ENCODE results near the gene GADD45B. TPM values are rescaled to one million over a fixed set of nuclear protein-coding genes. Genes with fewer than 3 reads are reported as not detected.

The GADD45B gene
- total RNA-seq, 1 experiment from 2014 or later: 23.8 TPM

DNA sequence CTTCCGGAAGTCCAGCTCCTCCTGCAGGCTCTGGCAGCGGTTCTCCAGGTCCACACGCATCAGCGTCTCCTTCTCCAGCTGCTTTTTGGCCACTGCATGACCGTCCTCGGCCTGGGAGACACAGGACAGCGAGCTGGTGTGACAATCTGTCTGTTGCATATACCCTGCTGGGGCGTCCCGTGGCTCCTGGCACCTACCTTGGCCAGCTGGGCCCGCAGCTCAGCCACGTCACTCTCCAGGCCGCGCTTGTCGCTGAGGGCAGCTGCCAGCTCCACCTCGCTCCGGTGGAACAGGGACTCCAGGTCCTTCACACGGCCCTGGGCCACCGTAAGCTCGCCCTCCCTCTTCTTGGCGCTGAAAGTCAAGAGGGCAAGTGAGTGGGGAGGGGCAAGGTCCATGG lies 37.7 kb upstream of the GADD45B start:
- peaks cover 49% of the 10 kb centered on the region for H3K36me3 Mint-ChIP-seq (ENCODE audit: insufficient read depth, unreplicated experiment)
- no peak overlapping the region for H3K4me3 ChIP-seq (ENCODE audit: low read depth, low read length)
- DNase-seq: no peak
- no peak overlapping the region for H3K27ac Mint-ChIP-seq (ENCODE audit: unreplicated experiment)
- no peaks in the 10 kb centered on the region for H3K4me1 ChIP-seq
- H3K4me1 Mint-ChIP-seq (ENCODE audit: low read depth, unreplicated experiment): no peaks in the 10 kb centered on the region
- no peaks in the 10 kb centered on the region for H3K9me3 Mint-ChIP-seq (ENCODE audit: unreplicated experiment)
- intact Hi-C loops (cut with micrococcal nuclease; ENCODE audit: unreplicated experiment): no loop called here
- BruUV-seq (replicated peaks): no TSS peak
- H3K9me3 ChIP-seq: no peaks in the 10 kb centered on the region
- H3K27me3 Mint-ChIP-seq (ENCODE audit: insufficient read depth, unreplicated experiment): no peaks in the 10 kb centered on the region
- H3K4me3 Mint-ChIP-seq (ENCODE audit: unreplicated experiment): no peak overlapping the region
- no peaks in the 10 kb centered on the region for H3K36me3 ChIP-seq (ENCODE audit: control insufficient read depth, insufficient read depth, low read length)
- H3K27me3 ChIP-seq (replicated peaks; ENCODE audit: control insufficient read depth, insufficient read depth, low read length): no peaks in the 10 kb centered on the region
- CTCF ChIA-PET: interaction anchor here (0.6 to 0.9 kb wide), 2 partner anchors 10 to 486 kb away, joined by 4 read pairs; no protein-coding TSS in a partner anchor
- TF ChIP-seq, protein P1, sequence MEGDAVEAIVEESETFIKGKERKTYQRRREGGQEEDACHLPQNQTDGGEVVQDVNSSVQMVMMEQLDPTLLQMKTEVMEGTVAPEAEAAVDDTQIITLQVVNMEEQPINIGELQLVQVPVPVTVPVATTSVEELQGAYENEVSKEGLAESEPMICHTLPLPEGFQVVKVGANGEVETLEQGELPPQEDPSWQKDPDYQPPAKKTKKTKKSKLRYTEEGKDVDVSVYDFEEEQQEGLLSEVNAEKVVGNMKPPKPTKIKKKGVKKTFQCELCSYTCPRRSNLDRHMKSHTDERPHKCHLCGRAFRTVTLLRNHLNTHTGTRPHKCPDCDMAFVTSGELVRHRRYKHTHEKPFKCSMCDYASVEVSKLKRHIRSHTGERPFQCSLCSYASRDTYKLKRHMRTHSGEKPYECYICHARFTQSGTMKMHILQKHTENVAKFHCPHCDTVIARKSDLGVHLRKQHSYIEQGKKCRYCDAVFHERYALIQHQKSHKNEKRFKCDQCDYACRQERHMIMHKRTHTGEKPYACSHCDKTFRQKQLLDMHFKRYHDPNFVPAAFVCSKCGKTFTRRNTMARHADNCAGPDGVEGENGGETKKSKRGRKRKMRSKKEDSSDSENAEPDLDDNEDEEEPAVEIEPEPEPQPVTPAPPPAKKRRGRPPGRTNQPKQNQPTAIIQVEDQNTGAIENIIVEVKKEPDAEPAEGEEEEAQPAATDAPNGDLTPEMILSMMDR (IDR thresholded peaks at IDR 0.05; ENCODE audit: insufficient read depth in 1 of 2, low read depth in 1 of 2, low read length in 1 of 2, severe bottlenecking in 1 of 2, unreplicated experiment in 1 of 2): no peak
- POLR2A ChIA-PET: no interaction called here

DNA sequence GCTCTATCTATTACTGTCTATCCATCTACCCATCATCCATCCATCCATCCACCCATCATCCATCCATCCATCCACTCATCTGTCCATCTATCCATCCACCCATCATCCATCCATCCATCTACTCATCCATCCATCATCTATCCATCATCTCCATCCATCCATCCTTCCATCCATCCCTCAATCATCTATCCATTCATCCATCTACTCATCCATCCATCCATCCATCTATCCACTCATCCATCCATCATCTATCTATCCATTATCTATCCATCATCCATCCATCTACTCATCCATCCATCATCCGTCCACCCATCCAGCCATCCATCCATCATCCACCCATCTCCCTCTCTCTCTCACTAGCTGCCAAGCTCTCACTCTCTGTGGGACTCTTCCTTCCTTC lies 35.4 kb upstream of the GADD45B start:
- Mint-ChIP-seq H3K36me3 (ENCODE audit: insufficient read depth, unreplicated experiment) (peaks cover 31% of the 10 kb centered on the region), H3K4me1 (ENCODE audit: low read depth, unreplicated experiment) (no peaks in the 10 kb centered on the region), H3K4me3 (ENCODE audit: unreplicated experiment) (no peak overlapping the region), H3K27me3 (ENCODE audit: insufficient read depth, unreplicated experiment) (no peaks in the 10 kb centered on the region), H3K27ac (ENCODE audit: unreplicated experiment) (no peak overlapping the region), H3K9me3 (ENCODE audit: unreplicated experiment) (no peaks in the 10 kb centered on the region)
- no TSS peak for BruUV-seq (replicated peaks)
- ChIA-PET CTCF (no interaction called here), POLR2A (no interaction called here)
- H3K4me3 ChIP-seq (ENCODE audit: low read depth, low read length): no peak overlapping the region
- intact Hi-C loops (cut with micrococcal nuclease; ENCODE audit: unreplicated experiment): no loop called here
- no peaks in the 10 kb centered on the region for H3K9me3 ChIP-seq
- H3K36me3 ChIP-seq (ENCODE audit: control insufficient read depth, insufficient read depth, low read length): no peaks in the 10 kb centered on the region
- H3K27me3 ChIP-seq (replicated peaks; ENCODE audit: control insufficient read depth, insufficient read depth, low read length): no peaks in the 10 kb centered on the region
- DNase-seq: no peak
- TF ChIP-seq, protein P1 (IDR thresholded peaks at IDR 0.05; ENCODE audit: insufficient read depth in 1 of 2, low read depth in 1 of 2, low read length in 1 of 2, severe bottlenecking in 1 of 2, unreplicated experiment in 1 of 2): no peak
- H3K4me1 ChIP-seq: no peaks in the 10 kb centered on the region

DNA sequence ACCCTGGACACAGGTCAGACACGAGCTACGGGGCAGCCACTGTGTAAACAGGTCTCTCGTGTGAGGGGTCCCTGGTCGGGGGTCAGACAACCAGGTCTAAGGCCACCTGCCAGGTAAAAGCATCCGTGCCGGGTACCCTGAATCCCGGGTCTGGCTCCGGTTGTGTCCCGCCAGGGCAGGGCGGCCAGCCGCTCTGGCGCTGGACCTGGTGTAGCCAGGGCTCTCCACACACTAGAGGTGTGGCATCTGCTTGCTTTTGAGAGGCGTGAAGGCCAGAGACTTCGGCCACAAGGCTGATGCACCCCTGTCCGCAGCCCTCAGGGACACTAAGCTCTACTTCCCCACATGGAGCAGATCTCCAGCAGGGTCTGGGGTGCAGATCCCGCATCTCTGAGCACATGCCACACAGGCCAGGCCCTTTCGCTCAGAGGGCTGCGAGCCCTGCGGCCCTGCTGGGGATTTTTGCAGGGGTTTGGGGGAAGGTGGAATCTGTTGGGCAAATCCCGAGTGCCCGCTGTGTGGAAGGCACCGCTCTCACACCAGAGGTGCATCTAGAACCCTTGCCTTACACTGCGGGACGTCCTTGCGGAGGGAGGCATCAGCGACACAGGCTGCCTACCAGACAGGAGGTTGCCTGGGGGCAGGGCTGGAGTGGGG lies 34.7 kb upstream of the GADD45B start:
- Mint-ChIP-seq H3K9me3 (ENCODE audit: unreplicated experiment) (no peaks in the 10 kb centered on the region), H3K4me1 (ENCODE audit: low read depth, unreplicated experiment) (no peaks in the 10 kb centered on the region), H3K27me3 (ENCODE audit: insufficient read depth, unreplicated experiment) (no peaks in the 10 kb centered on the region), H3K36me3 (ENCODE audit: insufficient read depth, unreplicated experiment) (peaks cover 29% of the 10 kb centered on the region), H3K4me3 (ENCODE audit: unreplicated experiment) (no peak overlapping the region), H3K27ac (ENCODE audit: unreplicated experiment) (no peak overlapping the region)
- Histone ChIP-seq H3K4me1 (no peaks in the 10 kb centered on the region), H3K4me3 (ENCODE audit: low read depth, low read length) (no peak overlapping the region), H3K27me3 (replicated peaks; ENCODE audit: control insufficient read depth, insufficient read depth, low read length) (no peaks in the 10 kb centered on the region), H3K9me3 (no peaks in the 10 kb centered on the region), H3K36me3 (ENCODE audit: control insufficient read depth, insufficient read depth, low read length) (no peaks in the 10 kb centered on the region)
- no peak for DNase-seq
- CTCF ChIA-PET: no interaction called here
- no TSS peak for BruUV-seq (replicated peaks)
- intact Hi-C loops (cut with micrococcal nuclease; ENCODE audit: unreplicated experiment): no loop called here
- POLR2A ChIA-PET: no interaction called here
- TF ChIP-seq, protein P1 (IDR thresholded peaks at IDR 0.05; ENCODE audit: insufficient read depth in 1 of 2, low read depth in 1 of 2, low read length in 1 of 2, severe bottlenecking in 1 of 2, unreplicated experiment in 1 of 2): no peak

Measured in Caco-2 (cell line).